Muscle of leg (tissue), 11 donors: ENCODE measurements around the gene HSPA2. TPM values are rescaled to one million over a fixed set of nuclear protein-coding genes. Genes with fewer than 3 reads are reported as not detected.
"Not testable (repeated sequence)": the region's sequence is repeated elsewhere in the genome, so short reads cannot be mapped to it uniquely, and the experiment has no call there.

Source experiments
- DNase-seq: peaks from one replicate; pipeline ENCODE4 v3.0.0; 2013
- H3K27ac ChIP-seq: one replicate; pipeline ENCODE4 v1.5.1; 2013; ENCODE audit warnings: mild to moderate bottlenecking, low read length, control low read depth
- H3K27me3 ChIP-seq: one replicate; pipeline ENCODE4 v1.6.1; 2013; ENCODE audit warnings: low read length; ENCODE audit not compliant: control insufficient read depth, insufficient read depth
- H3K36me3 ChIP-seq: one replicate; pipeline ENCODE4 v1.6.1; 2013; ENCODE audit warnings: low read length; ENCODE audit not compliant: control insufficient read depth, insufficient read depth
- H3K4me1 ChIP-seq: one replicate; pipeline ENCODE4 v1.6.1; 2013; ENCODE audit warnings: low read length; ENCODE audit not compliant: control insufficient read depth, insufficient read depth
- H3K4me3 ChIP-seq: one replicate; pipeline ENCODE4 v1.5.1; 2013; ENCODE audit warnings: low read length, control low read depth
- H3K9me3 ChIP-seq: replicated peaks from 2 replicates; pipeline ENCODE4 v1.6.1; 2013; ENCODE audit warnings: low read depth, low read length; ENCODE audit not compliant: control insufficient read depth
- WGBS: methylation state at CpG from one replicate; pipeline ENCODE4 v1.1.5; 2013; ENCODE audit warnings: missing lambda C conversion rate; ENCODE audit not compliant: insufficient coverage; 5-methylcytosine and 5-hydroxymethylcytosine counted together
- polyA plus RNA-seq, 8 donors: library from polyadenylated mRNA; unstranded; fragments of 120-200 nt; gene quantifications; one replicate each; pipeline versions ENCODE4 v1.2.1 to v1.2.3, GENCODE V29; 2013; ENCODE audit warnings: inconsistent platforms in 1 of 8, low replicate concordance in 1 of 8; ENCODE audit not compliant: insufficient read length in 8 of 8, insufficient read depth in 1 of 8
- total RNA-seq: library from RNA; stranded (reverse); fragments of 120-200 nt; gene quantifications from one replicate; pipeline ENCODE4 v1.2.4, GENCODE V29; 2013

The HSPA2 gene
- total and polyA plus RNA-seq, 9 donors, result 6.8 to 34.4 (median 9.1) TPM

DNA sequence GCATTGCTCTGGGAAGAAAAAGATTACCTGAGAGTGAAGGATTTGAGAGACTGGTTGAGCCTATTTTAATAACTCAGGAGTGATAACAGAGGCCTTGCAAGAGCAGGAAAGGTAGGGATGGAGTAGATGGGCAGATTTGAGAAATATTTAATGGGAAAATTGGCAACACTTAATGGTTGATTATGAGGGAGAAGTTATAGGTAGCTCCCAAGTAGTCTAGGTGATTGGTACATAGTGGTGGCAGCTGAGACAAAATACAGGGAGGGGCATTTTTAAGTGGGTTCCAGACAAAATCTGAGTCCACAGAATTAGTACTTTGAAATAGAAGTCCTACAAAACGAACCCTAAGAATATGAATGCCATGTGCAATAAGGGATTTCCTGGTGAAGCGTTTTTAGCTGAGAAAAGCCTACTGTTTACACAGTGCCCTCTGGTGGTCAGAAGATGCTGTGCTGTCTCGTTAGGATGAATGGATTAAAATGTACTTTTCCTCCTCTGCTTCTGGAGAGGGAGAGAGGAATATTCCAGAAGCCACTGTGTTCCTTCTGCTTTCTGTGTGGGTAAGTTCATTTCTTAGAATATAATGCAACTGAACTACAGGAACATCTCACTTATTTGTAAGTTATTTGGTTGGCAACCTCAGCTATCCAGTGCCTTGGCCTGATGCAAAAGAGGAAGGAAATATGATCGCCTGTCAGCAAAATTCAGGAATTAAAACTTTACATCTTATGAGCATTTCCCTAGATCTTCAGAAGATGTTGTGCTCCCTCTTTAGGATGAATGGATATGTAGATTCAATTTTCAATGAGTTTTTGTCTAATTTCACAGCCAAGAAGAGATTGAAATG, 29.5 kb upstream of the HSPA2 start:
- DNase-seq, result peak; percentile 78
- H3K4me3 ChIP-seq, result no peak overlapping the region
- no peaks in the 10 kb centered on the region for H3K27me3 ChIP-seq
- peaks cover 4% of the 10 kb centered on the region for H3K4me1 ChIP-seq
- H3K9me3 ChIP-seq, result no peaks in the 10 kb centered on the region
- WGBS, result 0% methylated on average over 1 of the region's 4 CpGs
- no peak overlapping the region for H3K27ac ChIP-seq
- no peaks in the 10 kb centered on the region for H3K36me3 ChIP-seq

DNA sequence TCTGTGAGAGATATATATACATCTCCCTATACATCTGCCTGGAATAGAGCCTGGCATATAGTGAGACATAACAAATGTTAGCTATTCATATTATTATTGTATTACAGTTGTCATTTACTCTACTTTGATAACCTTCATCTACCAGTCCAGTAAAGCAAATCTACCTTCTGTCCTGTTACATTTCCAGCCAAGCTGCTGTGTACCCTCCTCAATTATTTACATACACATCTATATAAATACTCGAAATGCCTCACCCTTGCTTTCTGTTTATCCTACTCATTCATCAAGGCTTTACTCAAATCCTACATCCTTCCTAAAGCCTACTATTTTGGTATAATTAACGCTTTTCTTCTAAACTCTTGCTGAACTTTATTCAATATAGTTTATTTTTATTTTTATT, 27.3 kb upstream of the HSPA2 start:
- no peaks in the 10 kb centered on the region for H3K36me3 ChIP-seq
- no peak overlapping the region for H3K27ac ChIP-seq
- WGBS, result no CpG with 5 or more reads among the region's 2 CpGs
- no peak overlapping the region for H3K4me3 ChIP-seq
- H3K4me1 ChIP-seq, result peaks cover under 1% of the 10 kb centered on the region
- no peak for DNase-seq
- no peaks in the 10 kb centered on the region for H3K27me3 ChIP-seq
- no peaks in the 10 kb centered on the region for H3K9me3 ChIP-seq

DNA sequence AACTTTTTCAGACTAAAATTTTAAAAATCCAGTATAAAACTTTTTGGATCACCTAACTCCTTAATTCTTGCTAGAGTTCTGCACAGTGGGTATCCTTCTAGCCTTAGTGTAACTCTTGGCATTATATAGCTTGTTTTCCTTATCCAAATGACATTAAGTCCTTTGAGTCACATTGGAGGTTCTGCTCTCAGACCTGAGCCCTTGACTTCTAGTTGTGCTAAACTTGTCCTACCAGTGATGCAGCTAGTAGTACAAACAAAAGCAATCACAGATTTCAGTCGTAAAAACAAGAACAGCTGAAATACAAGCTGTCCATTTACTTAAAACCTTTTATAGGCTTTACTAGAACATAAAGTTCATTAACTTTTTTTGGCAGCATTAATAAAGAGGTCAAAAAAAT, 25.5 kb upstream of the HSPA2 start:
- H3K4me3 ChIP-seq, result no peak overlapping the region
- no peaks in the 10 kb centered on the region for H3K9me3 ChIP-seq
- H3K4me1 ChIP-seq, result no peaks in the 10 kb centered on the region
- H3K27me3 ChIP-seq, result no peaks in the 10 kb centered on the region
- WGBS, result no CpG with 5 or more reads among the region's 1 CpG
- DNase-seq, result no peak
- no peak overlapping the region for H3K27ac ChIP-seq
- H3K36me3 ChIP-seq, result no peaks in the 10 kb centered on the region

- no peaks in the 10 kb centered on the region for H3K9me3 ChIP-seq
- H3K36me3 ChIP-seq, result peaks cover 6% of the 10 kb centered on the region
- H3K4me1 ChIP-seq, result no peaks in the 10 kb centered on the region
- no peak overlapping the region for H3K4me3 ChIP-seq
- no peak for DNase-seq
- no CpG with 5 or more reads among the region's 1 CpG for WGBS
- H3K27ac ChIP-seq, result no peak overlapping the region
- H3K27me3 ChIP-seq, result no peaks in the 10 kb centered on the region
Measured at GRCh38 chr14:64516969-64517368, 23.6 kb upstream of the HSPA2 start.

GRCh38 chr14:64517667-64518066, 22.9 kb upstream of the HSPA2 start:
- H3K4me1 ChIP-seq, H3K4me3 ChIP-seq, H3K27ac ChIP-seq, H3K9me3 ChIP-seq, H3K27me3 ChIP-seq, DNase-seq: not testable (repeated sequence)
- WGBS, result 76% methylated on average over 2 of the region's 6 CpGs
- H3K36me3 ChIP-seq, result peaks cover 11% of the 10 kb centered on the region

- H3K27ac ChIP-seq, result no peak overlapping the region
- H3K36me3 ChIP-seq, result peaks cover 17% of the 10 kb centered on the region
- H3K27me3 ChIP-seq, result no peaks in the 10 kb centered on the region
- no peaks in the 10 kb centered on the region for H3K4me1 ChIP-seq
- DNase-seq, result no peak
- H3K4me3 ChIP-seq, result no peak overlapping the region
- WGBS, result no CpG with 5 or more reads among the region's 4 CpGs
- no peaks in the 10 kb centered on the region for H3K9me3 ChIP-seq
Measured at GRCh38 chr14:64518229-64518628, 22.3 kb upstream of the HSPA2 start.

DNA sequence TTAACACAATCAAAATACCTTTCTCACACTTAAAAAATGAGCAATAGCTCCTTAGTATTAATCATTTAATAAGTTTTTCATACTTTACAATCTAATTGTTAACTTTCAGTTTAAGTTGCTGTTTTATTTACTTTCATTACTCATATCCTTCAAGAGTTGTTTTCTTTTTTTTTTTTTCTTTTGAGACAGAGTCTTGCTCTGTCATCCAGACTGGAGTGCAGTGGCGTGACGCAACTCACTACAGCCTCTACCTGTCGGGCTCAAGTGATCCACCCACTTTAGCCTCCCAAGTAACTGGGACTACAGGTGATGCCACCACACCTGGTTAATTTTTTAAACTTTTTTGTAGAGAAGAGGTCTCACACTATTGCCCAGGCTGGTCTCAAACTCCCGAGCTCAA, 19.8 kb upstream of the HSPA2 start:
- no peak for DNase-seq
- WGBS, result 100% methylated on average over 1 of the region's 4 CpGs
- H3K27ac ChIP-seq, result no peak overlapping the region
- peaks cover 17% of the 10 kb centered on the region for H3K36me3 ChIP-seq
- no peaks in the 10 kb centered on the region for H3K4me1 ChIP-seq
- no peaks in the 10 kb centered on the region for H3K9me3 ChIP-seq
- H3K4me3 ChIP-seq, result no peak overlapping the region
- H3K27me3 ChIP-seq, result no peaks in the 10 kb centered on the region

DNA sequence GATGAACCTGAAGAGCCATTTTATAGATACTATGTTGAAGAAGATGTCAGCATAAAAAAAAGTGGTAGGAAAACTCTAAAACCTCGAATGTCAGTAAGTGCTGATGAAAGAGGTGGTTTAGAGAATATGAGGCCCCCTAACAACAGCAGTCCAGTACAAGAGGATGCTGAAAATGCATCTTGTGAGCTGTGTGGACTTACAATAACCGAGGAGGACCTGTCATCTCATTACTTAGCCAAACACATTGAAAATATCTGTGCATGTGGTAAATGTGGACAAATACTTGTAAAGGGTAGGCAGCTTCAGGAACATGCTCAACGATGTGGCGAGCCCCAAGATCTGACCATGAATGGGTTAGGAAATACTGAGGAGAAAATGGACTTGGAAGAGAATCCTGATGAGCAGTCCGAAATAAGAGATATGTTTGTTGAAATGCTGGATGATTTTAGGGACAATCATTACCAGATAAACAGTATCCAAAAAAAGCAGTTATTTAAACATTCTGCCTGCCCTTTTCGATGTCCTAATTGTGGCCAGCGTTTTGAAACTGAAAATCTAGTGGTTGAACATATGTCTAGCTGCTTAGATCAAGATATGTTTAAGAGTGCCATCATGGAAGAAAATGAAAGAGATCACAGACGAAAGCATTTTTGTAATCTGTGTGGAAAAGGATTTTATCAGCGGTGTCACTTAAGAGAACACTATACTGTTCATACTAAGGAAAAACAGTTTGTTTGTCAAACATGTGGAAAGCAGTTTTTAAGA, 17.8 kb upstream of the HSPA2 start:
- no peak overlapping the region for H3K4me3 ChIP-seq
- H3K4me1 ChIP-seq, result no peaks in the 10 kb centered on the region
- no peak overlapping the region for H3K27ac ChIP-seq

GRCh38 chr14:64525354-64525753, 15.2 kb upstream of the HSPA2 start:
- Histone ChIP-seq H3K9me3 (no peaks in the 10 kb centered on the region), H3K4me3 (no peak overlapping the region), H3K27me3 (no peaks in the 10 kb centered on the region), H3K36me3 (peaks cover 17% of the 10 kb centered on the region), H3K4me1 (no peaks in the 10 kb centered on the region), H3K27ac (no peak overlapping the region)
- DNase-seq, result no peak
- no CpG with 5 or more reads among the region's 2 CpGs for WGBS

More for the DNA sequence above, 17.8 kb upstream of the HSPA2 start:
- Histone ChIP-seq H3K36me3 (peaks cover 17% of the 10 kb centered on the region), H3K9me3 (no peaks in the 10 kb centered on the region), H3K27me3 (no peaks in the 10 kb centered on the region)
- 96% methylated on average over 3 of the region's 9 CpGs for WGBS
- no peak for DNase-seq

GRCh38 chr14:64531567-64531966, 9.0 kb upstream of the HSPA2 start:
- Histone ChIP-seq H3K36me3 (no peaks in the 10 kb centered on the region), H3K27ac (no peak overlapping the region), H3K4me3 (no peak overlapping the region), H3K9me3 (no peaks in the 10 kb centered on the region), H3K4me1 (no peaks in the 10 kb centered on the region), H3K27me3 (no peaks in the 10 kb centered on the region)
- no peak for DNase-seq
- no CpG with 5 or more reads among the region's 2 CpGs for WGBS
